D721Med (cell line): Measurements from ENCODE around the gene KCNK15.

ENCODE experiments used
- DNase-seq: peaks from one replicate; pipeline ENCODE4 v3.0.0; 2011; ENCODE audit warnings: low spot score; ENCODE audit not compliant: insufficient read length
- FAIRE-seq: peaks from 2 replicates; lab custom pipeline; 2011; peaks lifted over from hg19 to GRCh38; lab: Jason Lieb, UNC
- CTCF ChIP-seq: IDR thresholded peaks from 2 replicates; pipeline ENCODE4 v1.5.1; 2012; ENCODE audit warnings: mild to moderate bottlenecking, control low read depth; ENCODE audit not compliant: insufficient read depth; ENCODE audit errors: missing control alignments

Gene KCNK15

GRCh38 chr20:44768854-44769480 lies 23.3 kb downstream of the KCNK15 start:
- DNase-seq (no peak), FAIRE-seq (no peak)
- TF ChIP-seq CTCF = no peak

GRCh38 chr20:44769481-44769863 lies 23.8 kb downstream of the KCNK15 start:
- TF ChIP-seq CTCF = no peak
- FAIRE-seq (no peak), DNase-seq (no peak)

- no peak for FAIRE-seq
These were observed 25.0 kb downstream of the KCNK15 start for GRCh38 chr20:44770484-44771171.

GRCh38 chr20:44771172-44771535 lies 25.5 kb downstream of the KCNK15 start:
- FAIRE-seq = no peak
- no peak for DNase-seq
- TF ChIP-seq CTCF = no peak

More at GRCh38 chr20:44770484-44771171, 25.0 kb downstream of the KCNK15 start:
- no peak for TF ChIP-seq CTCF
- no peak for DNase-seq

- no peak for TF ChIP-seq CTCF
- FAIRE-seq (no peak), DNase-seq (no peak)
These were observed 27.0 kb downstream of the KCNK15 start for GRCh38 chr20:44772636-44773035.

GRCh38 chr20:44773070-44773829 lies 27.6 kb downstream of the KCNK15 start:
- no peak for FAIRE-seq
- no peak for DNase-seq
- TF ChIP-seq CTCF = no peak

GRCh38 chr20:44776980-44777379 lies 31.3 kb downstream of the KCNK15 start:
- DNase-seq (no peak), FAIRE-seq (no peak)
- no peak for TF ChIP-seq CTCF
